ENCODE data around the gene ALDH1A3. TPM values are rescaled to one million over a fixed set of nuclear protein-coding genes. Genes with fewer than 3 reads are reported as not detected.

ALDH1A3 gene
- total RNA-seq, 1 experiment from 2014 or later, result 248 TPM

Other genes starting within 250 kb of the ALDH1A3 start
- 21.6 TPM for gene LRRK1, start 39.5 kb downstream of the ALDH1A3 start, total RNA-seq (2021; ENCODE audit: unreplicated experiment)

Data from HCT116 (cell line).